H1 (cell line): ENCODE results near the gene JMJD7. TPM values are rescaled to one million over a fixed set of nuclear protein-coding genes. Genes with fewer than 3 reads are reported as not detected.

Experiments
- CHD7 ChIP-seq: fragments of 300-600 bp; sonication (generic); IDR thresholded peaks from 2 replicates; pipeline ENCODE4 v1.7.1; 2012; ENCODE audit warnings: low read length, moderate library complexity, mild to moderate bottlenecking, inconsistent platforms; ENCODE audit not compliant: insufficient replicate concordance
- CTBP2 ChIP-seq: IDR thresholded peaks from 2 replicates; pipeline ENCODE4 v1.7.0; 2011; ENCODE audit warnings: borderline replicate concordance, mild to moderate bottlenecking, moderate library complexity, mixed read lengths, low read length; ENCODE audit not compliant: insufficient read depth, insufficient read length
- GABPA ChIP-seq: IDR thresholded peaks from 2 replicates; pipeline ENCODE4 v1.6.1; 2011; ENCODE audit warnings: mild to moderate bottlenecking, low read length, moderate library complexity, borderline replicate concordance; ENCODE audit not compliant: insufficient read depth
- KDM1A ChIP-seq: fragments of 200-600, 300-600 bp; sonication (generic); IDR thresholded peaks from 2 replicates; pipeline ENCODE4 v1.7.1; 2016; ENCODE audit warnings: mild to moderate bottlenecking, low read length, borderline replicate concordance
- MAFK ChIP-seq: IDR thresholded peaks from 2 replicates; pipeline ENCODE4 v1.6.1; 2012; ENCODE audit warnings: low read depth, mild to moderate bottlenecking, improper control_type of control experiment, low read length
- YY1 ChIP-seq: IDR thresholded peaks from 2 replicates; pipeline ENCODE4 v1.6.1; 2011; ENCODE audit warnings: low read depth, mild to moderate bottlenecking, low read length
- polyA plus RNA-seq, 7 experiments: library from polyadenylated mRNA; depleted of rRNA in 3 of 7; stranded (reverse) in 5 of 7; unstranded in 2 of 7; fragments of >200 nt in 5 of 7; fragments of 200-250 nt in 2 of 7; gene quantifications; 1 replicate in 5 of 7; 2 replicates in 1 of 7; 4 replicates in 1 of 7; pipeline versions ENCODE4 v1.2.1 to v1.2.3, GENCODE V29; 2011 to 2013; ENCODE audit warnings: missing spikeins in 2 of 7, mixed read lengths in 2 of 7
- total RNA-seq: library from RNA; stranded (reverse); fragmentation: NEBNext Ultra II Directional; extraction: Animal tissue kit (Norgen Biotek cat#: 25700); gene quantifications from 2 replicates; pipeline ENCODE4 v1.2.1, GENCODE V29; 2021

The JMJD7 gene
- total and polyA plus RNA-seq, 2 of the 8 experiments (the other 6 are each of a cell fraction or from before 2014, with no cell fraction given): 15.0 to 20.0 TPM

GRCh38 chr15:41778521-41778920 is 49.4 kb upstream of the JMJD7 start (continued):
- no peak for TF ChIP-seq CHD7
- no peak for TF ChIP-seq YY1
- no peak for TF ChIP-seq GABPA
- no peak for TF ChIP-seq CTBP2
- no peak for TF ChIP-seq KDM1A
- no peak for TF ChIP-seq MAFK
